Left lobe of liver (tissue), 2 donors: Measurements from ENCODE around the gene GJB5. TPM values are rescaled to one million over a fixed set of nuclear protein-coding genes. Genes with fewer than 3 reads are reported as not detected.
A peak's percentile ranks its signal among the peaks of the same experiment; 100 is the strongest.

ENCODE experiments used
- ATAC-seq: fragments of 200-7000 bp; cut with Tn5 transposase; one replicate; pipeline ENCODE4 v1.9.1; 2020; ENCODE audit warnings: mild to moderate bottlenecking, moderate library complexity
- DNase-seq: peaks from one replicate; pipeline ENCODE4 v3.0.0-alpha.2; 2020; ENCODE audit warnings: low spot score
- total RNA-seq: library from RNA; stranded (reverse); gene quantifications from one replicate; pipeline ENCODE4 v1.2.1, GENCODE V29; 2021
- donor health status: DM: no; HTN: no; CAD: no; lungs with moderate emphysema.
- donor health status: DM: no; HTN: yes; CAD: no.

The GJB5 gene
- total RNA-seq, 1 donor from 2014 or later: not detected

GRCh38 chr1:34792868-34793727, 38.3 kb downstream of the GJB5 start, which contains the start of gene GJA4:
Gene GJA4, plus strand, starts transcription at chr1:34792999. Its CDS starts 1,215 bp downstream, at chr1:34794214.
- DNase-seq: no peak

DNA sequence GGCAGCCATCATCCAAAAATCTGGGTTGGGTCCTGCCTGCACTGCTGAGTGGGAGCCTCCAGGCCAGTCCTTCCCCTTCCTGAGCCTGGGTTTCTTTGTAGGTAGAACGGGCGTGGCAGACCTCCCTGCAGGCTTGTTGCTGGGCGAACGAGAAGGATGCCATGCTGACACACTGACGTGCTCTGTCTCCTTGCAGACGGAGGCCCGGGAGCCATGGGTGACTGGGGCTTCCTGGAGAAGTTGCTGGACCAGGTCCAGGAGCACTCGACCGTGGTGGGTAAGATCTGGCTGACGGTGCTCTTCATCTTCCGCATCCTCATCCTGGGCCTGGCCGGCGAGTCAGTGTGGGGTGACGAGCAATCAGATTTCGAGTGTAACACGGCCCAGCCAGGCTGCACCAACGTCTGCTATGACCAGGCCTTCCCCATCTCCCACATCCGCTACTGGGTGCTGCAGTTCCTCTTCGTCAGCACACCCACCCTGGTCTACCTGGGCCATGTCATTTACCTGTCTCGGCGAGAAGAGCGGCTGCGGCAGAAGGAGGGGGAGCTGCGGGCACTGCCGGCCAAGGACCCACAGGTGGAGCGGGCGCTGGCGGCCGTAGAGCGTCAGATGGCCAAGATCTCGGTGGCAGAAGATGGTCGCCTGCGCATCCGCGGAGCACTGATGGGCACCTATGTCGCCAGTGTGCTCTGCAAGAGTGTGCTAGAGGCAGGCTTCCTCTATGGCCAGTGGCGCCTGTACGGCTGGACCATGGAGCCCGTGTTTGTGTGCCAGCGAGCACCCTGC, 39.3 kb downstream of the GJB5 start:
- ATAC-seq: peak; percentile 12
- DNase-seq: no peak

More at GRCh38 chr1:34792868-34793727, 38.3 kb downstream of the GJB5 start, which contains the start of gene GJA4:
- peak; percentile 49 for ATAC-seq

GRCh38 chr1:34794790-34795180, 39.9 kb downstream of the GJB5 start:
- no peak for DNase-seq
- no peak for ATAC-seq

GRCh38 chr1:34795916-34796315, 41.1 kb downstream of the GJB5 start:
- ATAC-seq: no peak

GRCh38 chr1:34796990-34797389, 42.1 kb downstream of the GJB5 start:
- DNase-seq (no peak), ATAC-seq (no peak)

More at GRCh38 chr1:34795916-34796315, 41.1 kb downstream of the GJB5 start:
- DNase-seq: no peak

DNA sequence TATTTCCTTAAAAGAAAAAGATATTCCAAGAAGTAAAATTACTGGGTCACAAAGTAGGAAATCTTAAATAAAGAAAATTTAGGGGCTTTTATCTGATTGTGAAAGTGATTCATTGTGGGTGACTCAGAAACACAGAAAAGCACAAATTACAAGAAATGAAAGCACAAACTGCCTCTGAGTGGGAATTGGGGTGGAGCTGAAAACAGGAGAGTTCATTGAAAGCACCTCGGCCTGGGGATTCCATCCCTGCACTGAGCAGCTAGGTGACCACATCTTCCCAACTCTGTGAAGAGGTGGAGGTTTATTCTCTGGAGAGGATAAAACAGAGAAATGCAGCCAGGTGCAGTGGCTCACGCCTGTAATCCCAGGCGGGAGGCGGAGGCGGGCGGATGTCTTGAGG, 45.4 kb downstream of the GJB5 start:
- no peak for DNase-seq
- ATAC-seq: no peak

DNA sequence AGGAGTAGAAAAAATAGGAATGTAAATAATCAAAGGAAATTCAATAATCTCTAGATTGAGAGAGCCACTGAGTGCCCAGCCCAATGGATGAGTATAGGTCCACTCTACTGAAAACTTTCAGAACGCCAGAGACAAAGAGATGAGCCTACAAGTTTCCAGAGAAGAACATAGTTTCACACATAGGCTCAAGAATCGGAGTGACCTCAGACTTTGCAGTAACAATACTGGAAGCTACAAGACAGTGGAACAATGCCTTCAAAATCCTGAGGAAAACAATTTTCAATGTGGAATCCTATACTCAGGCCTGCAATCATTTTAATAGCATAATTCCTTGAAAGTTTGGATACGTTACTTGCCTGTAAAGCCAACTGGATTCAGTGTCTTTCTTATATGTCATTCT, 48.9 kb downstream of the GJB5 start:
- DNase-seq (no peak), ATAC-seq (no peak)

DNA sequence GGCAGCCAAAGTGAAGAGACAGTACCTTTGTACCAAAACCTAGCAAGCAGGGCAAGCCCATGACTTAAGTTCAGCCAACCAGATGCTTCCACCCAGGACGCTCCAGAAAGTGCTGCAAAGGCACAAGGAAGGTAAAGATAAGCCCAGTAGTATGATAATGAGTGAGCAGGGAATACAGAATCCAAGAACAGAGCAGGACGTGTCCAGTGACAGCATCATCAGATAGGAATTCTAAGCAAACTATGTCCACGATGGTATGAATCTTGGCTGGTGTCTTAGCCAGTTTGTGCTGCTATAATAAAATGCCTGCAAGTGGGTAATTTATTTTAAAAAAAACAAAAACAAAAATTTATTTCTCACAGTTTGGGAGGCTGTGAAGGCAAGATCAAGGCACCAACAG, 51.5 kb downstream of the GJB5 start:
- no peak for DNase-seq
- no peak for ATAC-seq

Other genes starting within 250 kb of the GJB5 start
- not detected for gene GJB4, start 4.7 kb downstream of the GJB5 start, total RNA-seq
- 0.08 TPM for gene GJB3, start 26.2 kb downstream of the GJB5 start, total RNA-seq
- gene GJA4, start 38.0 kb downstream of the GJB5 start, total RNA-seq: 12.5 TPM
- 32.0 TPM for gene SMIM12, start 104.7 kb downstream of the GJB5 start, total RNA-seq
- gene DLGAP3, start 174.6 kb downstream of the GJB5 start, total RNA-seq: 0.10 TPM
- 15.8 TPM for gene TMEM35B, start 230.3 kb downstream of the GJB5 start, total RNA-seq